IPS-15b (cell line): Measurements from ENCODE around the gene DOCK11.
"Not testable (repeated sequence)": the region's sequence is repeated elsewhere in the genome, so short reads cannot be mapped to it uniquely, and the experiment has no call there.

Source experiments
- H3K27me3 ChIP-seq: one replicate; pipeline ENCODE4 v1.6.1; 2013; ENCODE audit warnings: low read length; ENCODE audit not compliant: control insufficient read depth, insufficient read depth
- H3K36me3 ChIP-seq: one replicate; pipeline ENCODE4 v1.6.1; 2013; ENCODE audit warnings: low read length; ENCODE audit not compliant: control insufficient read depth, insufficient read depth
- H3K4me1 ChIP-seq: one replicate; pipeline ENCODE4 v1.6.1; 2013; ENCODE audit warnings: mild to moderate bottlenecking, low read length; ENCODE audit not compliant: control insufficient read depth, insufficient read depth
- H3K4me3 ChIP-seq: one replicate; pipeline ENCODE4 v1.5.1; 2013; ENCODE audit warnings: low read depth, low read length
- H3K9ac ChIP-seq: one replicate; pipeline ENCODE4 v1.6.1; 2013; ENCODE audit warnings: low read depth, mild to moderate bottlenecking, low read length
- H3K9me3 ChIP-seq: one replicate; pipeline ENCODE4 v1.6.1; 2013; ENCODE audit warnings: mild to moderate bottlenecking, low read length; ENCODE audit not compliant: control insufficient read depth, insufficient read depth

DOCK11 gene

GRCh38 chrX:118585296-118585695 lies 89.7 kb downstream of the DOCK11 start:
- Histone ChIP-seq H3K9me3 (no peaks in the 10 kb centered on the region), H3K4me3 (no peak overlapping the region), H3K4me1 (no peaks in the 10 kb centered on the region)

GRCh38 chrX:118586206-118586605 lies 90.6 kb downstream of the DOCK11 start:
- H3K4me3 ChIP-seq, H3K9me3 ChIP-seq, H3K27me3 ChIP-seq, H3K4me1 ChIP-seq, H3K9ac ChIP-seq, H3K36me3 ChIP-seq: not testable (repeated sequence)

More at GRCh38 chrX:118585296-118585695, 89.7 kb downstream of the DOCK11 start:
- no peaks in the 10 kb centered on the region for H3K36me3 ChIP-seq
- H3K9ac ChIP-seq = no peak overlapping the region
- no peaks in the 10 kb centered on the region for H3K27me3 ChIP-seq

- Histone ChIP-seq H3K4me1 (no peaks in the 10 kb centered on the region), H3K4me3 (no peak overlapping the region), H3K9ac (no peak overlapping the region), H3K27me3 (no peaks in the 10 kb centered on the region), H3K9me3 (no peaks in the 10 kb centered on the region), H3K36me3 (no peaks in the 10 kb centered on the region)
These were observed 93.1 kb downstream of the DOCK11 start for GRCh38 chrX:118588715-118589114.

- no peaks in the 10 kb centered on the region for H3K27me3 ChIP-seq
- no peaks in the 10 kb centered on the region for H3K4me1 ChIP-seq
- no peak overlapping the region for H3K9ac ChIP-seq
- H3K36me3 ChIP-seq = no peaks in the 10 kb centered on the region
- H3K9me3 ChIP-seq = no peaks in the 10 kb centered on the region
- H3K4me3 ChIP-seq = no peak overlapping the region
These were observed 93.6 kb downstream of the DOCK11 start for GRCh38 chrX:118589227-118589626.

- no peaks in the 10 kb centered on the region for H3K27me3 ChIP-seq
- no peak overlapping the region for H3K4me3 ChIP-seq
- no peaks in the 10 kb centered on the region for H3K9me3 ChIP-seq
- H3K36me3 ChIP-seq = no peaks in the 10 kb centered on the region
- H3K9ac ChIP-seq = no peak overlapping the region
- no peaks in the 10 kb centered on the region for H3K4me1 ChIP-seq
These were observed 97.8 kb downstream of the DOCK11 start for GRCh38 chrX:118593407-118593806.

- Histone ChIP-seq H3K36me3 (no peaks in the 10 kb centered on the region), H3K4me3 (no peak overlapping the region), H3K27me3 (no peaks in the 10 kb centered on the region), H3K4me1 (no peaks in the 10 kb centered on the region), H3K9ac (no peak overlapping the region), H3K9me3 (no peaks in the 10 kb centered on the region)
These were observed 99.2 kb downstream of the DOCK11 start for GRCh38 chrX:118594697-118595420.

GRCh38 chrX:118595501-118596042 lies 100.0 kb downstream of the DOCK11 start:
- Histone ChIP-seq H3K27me3 (no peaks in the 10 kb centered on the region), H3K36me3 (no peaks in the 10 kb centered on the region), H3K9ac (no peak overlapping the region), H3K4me1 (no peaks in the 10 kb centered on the region), H3K4me3 (no peak overlapping the region), H3K9me3 (no peaks in the 10 kb centered on the region)

- H3K36me3 ChIP-seq = no peaks in the 10 kb centered on the region
- no peak overlapping the region for H3K4me3 ChIP-seq
- no peaks in the 10 kb centered on the region for H3K9me3 ChIP-seq
- no peaks in the 10 kb centered on the region for H3K4me1 ChIP-seq
- no peaks in the 10 kb centered on the region for H3K27me3 ChIP-seq
- H3K9ac ChIP-seq = no peak overlapping the region
These were observed 100.8 kb downstream of the DOCK11 start for GRCh38 chrX:118596390-118596789.

GRCh38 chrX:118603981-118604380 lies 108.4 kb downstream of the DOCK11 start:
- Histone ChIP-seq H3K9ac (no peak overlapping the region), H3K36me3 (no peaks in the 10 kb centered on the region), H3K9me3 (no peaks in the 10 kb centered on the region), H3K4me1 (no peaks in the 10 kb centered on the region), H3K27me3 (no peaks in the 10 kb centered on the region), H3K4me3 (no peak overlapping the region)

GRCh38 chrX:118612290-118612689 lies 116.7 kb downstream of the DOCK11 start:
- no peak overlapping the region for H3K4me3 ChIP-seq
- no peaks in the 10 kb centered on the region for H3K27me3 ChIP-seq
- H3K9me3 ChIP-seq = no peaks in the 10 kb centered on the region
- no peaks in the 10 kb centered on the region for H3K4me1 ChIP-seq
- H3K9ac ChIP-seq = no peak overlapping the region
- H3K36me3 ChIP-seq = no peaks in the 10 kb centered on the region

GRCh38 chrX:118614150-118614549 lies 118.5 kb downstream of the DOCK11 start:
- Histone ChIP-seq H3K9me3 (no peaks in the 10 kb centered on the region), H3K4me1 (no peaks in the 10 kb centered on the region), H3K36me3 (no peaks in the 10 kb centered on the region), H3K4me3 (no peak overlapping the region), H3K27me3 (no peaks in the 10 kb centered on the region), H3K9ac (no peak overlapping the region)

GRCh38 chrX:118615141-118615540 lies 119.5 kb downstream of the DOCK11 start:
- Histone ChIP-seq H3K27me3 (no peaks in the 10 kb centered on the region), H3K9me3 (no peaks in the 10 kb centered on the region), H3K4me3 (no peak overlapping the region), H3K36me3 (no peaks in the 10 kb centered on the region), H3K4me1 (no peaks in the 10 kb centered on the region), H3K9ac (no peak overlapping the region)
